GM12872 (cell line): ENCODE measurements around the gene FAXDC2.

Experiments used
- CTCF ChIP-seq: IDR thresholded peaks from 3 replicates; pipeline ENCODE4 v1.5.1; 2011; ENCODE audit warnings: low read depth, mild to moderate bottlenecking, low read length, moderate library complexity; ENCODE audit not compliant: insufficient read depth

FAXDC2 gene

DNA sequence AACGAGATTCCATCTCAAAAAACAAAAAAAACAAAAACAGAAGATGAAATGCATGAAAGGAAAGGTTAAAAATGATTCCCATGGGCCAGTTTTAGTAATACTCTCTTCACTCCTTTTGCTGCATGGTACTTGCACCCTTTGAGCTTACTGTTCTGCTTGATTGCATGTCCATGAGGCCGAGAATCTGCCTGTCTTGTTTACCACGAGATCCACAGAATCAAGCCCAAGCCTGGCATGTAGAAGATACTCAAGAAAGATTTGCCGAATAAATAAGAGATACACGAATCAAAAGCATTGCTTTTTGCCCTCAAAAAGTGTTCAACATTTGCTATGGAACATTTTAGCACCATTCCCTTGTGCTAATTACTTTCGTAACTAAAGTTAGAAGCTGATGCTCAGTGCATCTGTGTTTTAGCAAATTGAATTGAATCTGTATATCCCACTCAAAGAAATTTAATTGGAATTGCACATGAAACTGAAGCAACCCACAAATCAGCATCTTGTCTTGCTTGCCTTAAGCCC is 1.1 kb downstream of the FAXDC2 start:
- no peak for TF ChIP-seq CTCF

GRCh38 chr5:154844809-154845208 is 5.6 kb downstream of the FAXDC2 start:
- no peak for TF ChIP-seq CTCF

DNA sequence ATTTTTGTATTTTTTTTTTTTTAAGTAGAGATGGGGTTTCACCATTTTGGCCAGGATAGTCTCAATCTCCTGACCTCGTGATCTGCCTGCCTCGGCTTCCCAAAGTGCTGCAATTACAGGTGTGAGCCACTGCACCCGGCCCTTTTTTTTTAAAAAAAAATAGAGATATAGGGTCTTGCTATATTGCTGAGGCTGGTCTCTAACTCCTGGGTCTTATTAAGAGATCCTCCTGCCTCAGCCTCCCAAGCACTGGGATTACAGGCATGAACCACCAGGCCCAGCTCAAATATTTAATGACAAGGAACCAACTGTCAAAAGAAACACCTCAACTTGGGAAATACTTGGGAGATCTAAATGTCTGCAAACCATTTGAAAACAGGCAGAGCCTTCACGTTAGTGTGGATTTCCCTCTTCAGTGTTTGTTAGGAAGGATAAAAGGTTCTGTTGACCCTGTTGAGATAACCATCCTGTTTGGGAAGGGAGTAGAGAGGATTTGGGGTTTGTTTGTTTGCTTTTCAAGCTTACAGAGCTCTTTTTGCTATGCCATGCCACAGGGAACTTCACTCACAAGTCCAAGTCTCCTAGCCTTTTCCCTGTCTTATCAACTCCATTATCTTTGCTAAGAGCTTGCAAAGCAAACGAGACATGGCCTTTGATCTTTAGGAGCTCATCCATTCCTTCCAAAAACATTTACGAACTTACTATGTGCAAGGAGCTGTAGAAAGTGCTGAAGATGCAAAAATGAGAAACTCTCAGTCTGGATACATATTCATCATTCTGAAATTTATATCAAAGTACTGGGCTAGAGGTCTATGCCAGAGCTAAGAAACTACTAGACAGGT is 7.5 kb downstream of the FAXDC2 start:
- TF ChIP-seq CTCF: no peak

GRCh38 chr5:154841273-154841661 is 9.1 kb downstream of the FAXDC2 start:
- TF ChIP-seq CTCF: no peak

DNA sequence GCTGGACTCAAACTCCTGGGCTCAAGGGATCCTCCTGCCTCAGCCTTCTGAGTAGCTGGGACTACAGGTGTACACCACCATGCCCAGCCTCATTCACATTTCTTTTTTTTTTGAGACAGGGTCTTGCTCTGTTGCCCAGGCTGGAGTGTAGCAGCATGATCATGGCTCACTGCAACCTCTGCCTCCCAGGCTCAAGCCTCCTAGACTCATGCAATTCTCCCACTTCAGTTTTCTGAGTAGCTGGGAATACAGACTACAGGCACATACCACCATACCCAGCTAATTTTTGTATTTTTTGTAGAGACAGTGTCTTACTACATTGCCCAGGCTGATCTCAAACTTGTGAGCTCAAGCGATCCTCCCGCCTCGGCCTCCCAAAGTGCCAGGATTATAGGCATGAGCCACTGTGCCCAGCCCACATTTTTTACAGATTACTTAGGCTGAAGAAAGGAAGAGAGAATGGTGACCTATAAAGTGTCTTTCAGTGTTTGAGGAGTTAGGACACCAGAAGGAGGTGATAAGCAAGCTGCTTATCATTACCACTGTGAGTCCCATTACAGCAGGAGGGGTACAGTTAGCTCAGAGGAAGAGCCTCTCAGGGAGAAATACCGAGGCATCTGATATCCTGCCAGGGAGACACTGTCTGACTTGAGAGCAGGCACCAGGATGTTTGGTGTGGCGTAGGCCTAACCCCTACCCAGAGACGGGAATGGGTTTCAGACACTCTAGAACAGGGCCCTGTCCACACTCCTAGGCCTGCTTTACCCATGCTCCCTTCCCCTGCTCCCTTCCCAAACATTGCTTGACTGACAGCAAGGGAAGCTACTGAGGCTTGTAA is 9.7 kb downstream of the FAXDC2 start:
- TF ChIP-seq CTCF: no peak

GRCh38 chr5:154837009-154837901 is 13.1 kb downstream of the FAXDC2 start:
- TF ChIP-seq CTCF: no peak
